ENCODE results near the gene VPS13D. TPM values are rescaled to one million over a fixed set of nuclear protein-coding genes. Genes with fewer than 3 reads are reported as not detected.

The VPS13D gene
- total RNA-seq, 2 donors from 2014 or later = 70.1 to 129 TPM

- TF ChIP-seq CTCF (IDR thresholded peaks at IDR 0.05) = no peak
- DNase-seq (ENCODE audit: low spot score) (no peak), ATAC-seq (ENCODE audit: insufficient number of reproducible peaks, low FRiP score, low read depth) (no peak)
Measured at GRCh38 chr1:12333036-12333785, 103.4 kb downstream of the VPS13D start.

GRCh38 chr1:12335815-12336214, 106.0 kb downstream of the VPS13D start:
- no peak for DNase-seq (ENCODE audit: low spot score)
- peaks cover 29 to 42% of the 10 kb centered on the region in 2 donors for H3K4me1 ChIP-seq (ENCODE audit: control insufficient read depth in 1 of 2, low read depth in 2 of 2)
- H3K9me3 ChIP-seq = no peaks in the 10 kb centered on the region
- H3K27me3 ChIP-seq (replicated peaks; ENCODE audit: insufficient read depth) = no peaks in the 10 kb centered on the region
- ATAC-seq (ENCODE audit: insufficient number of reproducible peaks, low FRiP score, low read depth) = no peak
- H3K36me3 ChIP-seq = peaks cover 16% of the 10 kb centered on the region
- H3K4me3 ChIP-seq = no peak overlapping the region
- H3K27ac ChIP-seq = no peak overlapping the region
- TF ChIP-seq CTCF (IDR thresholded peaks at IDR 0.05) = no peak

More at GRCh38 chr1:12333036-12333785, 103.4 kb downstream of the VPS13D start:
- Histone ChIP-seq H3K36me3 (peaks cover 24% of the 10 kb centered on the region), H3K9me3 (no peaks in the 10 kb centered on the region), H3K27me3 (replicated peaks; ENCODE audit: insufficient read depth) (no peaks in the 10 kb centered on the region), H3K4me1 (ENCODE audit: control insufficient read depth in 1 of 2, low read depth in 2 of 2) (peaks cover 10 to 19% of the 10 kb centered on the region in 2 donors), H3K27ac (no peak overlapping the region), H3K4me3 (no peak overlapping the region)

- no peak for DNase-seq (ENCODE audit: low spot score)
- Histone ChIP-seq H3K27me3 (replicated peaks; ENCODE audit: insufficient read depth) (no peaks in the 10 kb centered on the region), H3K27ac (no peak overlapping the region), H3K4me1 (ENCODE audit: control insufficient read depth in 1 of 2, low read depth in 2 of 2) (peaks cover 29 to 42% of the 10 kb centered on the region in 2 donors), H3K4me3 (no peak overlapping the region), H3K9me3 (no peaks in the 10 kb centered on the region), H3K36me3 (peaks cover 16% of the 10 kb centered on the region)
- no peak for ATAC-seq (ENCODE audit: insufficient number of reproducible peaks, low FRiP score, low read depth)
- no peak for TF ChIP-seq CTCF (IDR thresholded peaks at IDR 0.05)
Measured at GRCh38 chr1:12336413-12336812, 106.6 kb downstream of the VPS13D start.

- no peaks in the 10 kb centered on the region for H3K27me3 ChIP-seq (replicated peaks; ENCODE audit: insufficient read depth)
- H3K27ac ChIP-seq = peak overlapping the region; percentile 52 to 61
- DNase-seq (ENCODE audit: low spot score) (no peak), ATAC-seq (ENCODE audit: insufficient number of reproducible peaks, low FRiP score, low read depth) (no peak)
- peaks cover 13% of the 10 kb centered on the region for H3K36me3 ChIP-seq
- H3K4me1 ChIP-seq (ENCODE audit: control insufficient read depth in 1 of 2, low read depth in 2 of 2) = peaks cover 33 to 55% of the 10 kb centered on the region in 2 donors
- no peak overlapping the region for H3K4me3 ChIP-seq
- H3K9me3 ChIP-seq = no peaks in the 10 kb centered on the region
- no peak for TF ChIP-seq CTCF (IDR thresholded peaks at IDR 0.05)
Measured at GRCh38 chr1:12338017-12338416, 108.2 kb downstream of the VPS13D start.

- Histone ChIP-seq H3K36me3 (peaks cover 10% of the 10 kb centered on the region), H3K27me3 (replicated peaks; ENCODE audit: insufficient read depth) (no peaks in the 10 kb centered on the region), H3K4me1 (ENCODE audit: control insufficient read depth in 1 of 2, low read depth in 2 of 2) (peaks cover 37 to 59% of the 10 kb centered on the region in 2 donors), H3K27ac (peak overlapping the region; percentile 52 to 60), H3K9me3 (no peaks in the 10 kb centered on the region), H3K4me3 (no peak overlapping the region)
- TF ChIP-seq CTCF (IDR thresholded peaks at IDR 0.05) = no peak
- no peak for DNase-seq (ENCODE audit: low spot score)
- ATAC-seq (ENCODE audit: insufficient number of reproducible peaks, low FRiP score, low read depth) = no peak
Measured at GRCh38 chr1:12338823-12339222, 109.0 kb downstream of the VPS13D start.

Measured in thoracic aorta (tissue), 2 donors.